Astrocyte of the hippocampus (primary cell): Measurements from ENCODE around the gene SUPT7L.
"Not testable (repeated sequence)": the region's sequence is repeated elsewhere in the genome, so short reads cannot be mapped to it uniquely, and the experiment has no call there.

Experiments
- DNase-seq: peaks from one replicate; pipeline ENCODE4 v3.0.0; 2011; ENCODE audit warnings: low read depth, low spot score

SUPT7L gene

DNA sequence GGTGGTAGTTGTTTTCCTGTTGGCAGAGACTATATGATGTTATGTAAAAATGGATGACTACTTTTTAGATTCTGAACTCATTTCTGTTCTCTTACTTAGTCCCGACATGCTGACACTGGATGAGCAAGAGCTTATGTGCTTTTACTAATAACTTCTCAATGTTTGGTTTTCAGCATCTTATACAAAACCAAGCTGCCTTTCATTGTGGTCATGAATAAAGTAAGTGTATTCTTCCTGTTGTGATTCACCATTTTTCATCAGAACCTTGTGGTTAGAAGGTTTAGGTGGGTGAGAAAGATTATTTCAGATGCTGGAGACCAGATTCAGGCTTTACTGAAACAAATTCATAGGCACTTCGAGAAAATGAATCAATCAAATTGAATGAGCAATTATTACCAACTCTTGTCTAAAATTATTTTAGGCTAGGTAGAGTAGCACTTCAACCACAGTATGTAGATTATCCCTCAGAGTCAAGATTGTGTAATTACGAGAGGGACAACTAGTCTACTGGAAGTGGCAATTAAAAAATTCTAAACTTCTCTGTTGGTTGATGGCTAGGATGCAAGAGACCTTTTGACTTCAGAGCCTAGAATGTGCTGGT, 25.3 kb downstream of the SUPT7L start:
- DNase-seq: peak; percentile 72

DNA sequence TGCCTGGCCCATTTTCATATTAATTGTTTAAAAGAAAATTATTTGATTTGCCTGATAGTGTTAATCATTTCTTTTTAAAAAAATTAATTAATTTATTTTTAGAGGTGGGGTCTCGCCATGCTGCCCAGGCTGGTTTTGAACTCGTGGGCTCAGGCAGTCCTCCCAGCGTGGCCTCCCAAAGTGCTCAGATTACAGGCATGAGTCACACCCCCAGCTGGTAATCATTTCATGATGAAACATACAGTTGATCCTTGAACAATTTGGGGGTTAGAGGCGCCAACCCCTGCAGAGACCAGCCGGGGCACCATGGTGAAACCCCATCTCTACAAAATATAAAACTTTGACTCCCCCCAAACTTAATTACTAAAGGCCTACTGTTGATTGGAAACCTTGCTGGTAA, 26.6 kb downstream of the SUPT7L start:
- no peak for DNase-seq

GRCh38 chr2:27634291-27634690, 29.1 kb downstream of the SUPT7L start:
- DNase-seq: no peak

GRCh38 chr2:27630257-27630656, 33.2 kb downstream of the SUPT7L start:
- DNase-seq: not testable (repeated sequence)

- DNase-seq: peak; percentile 98
These were observed 34.4 kb downstream of the SUPT7L start, which contains the start of the genes CCDC121 and GPN1 for GRCh38 chr2:27628767-27629709. Gene CCDC121, minus strand, starts transcription at chr2:27629012. Its CDS starts 1,213 bp downstream, at chr2:27627799. Gene GPN1, plus strand, starts transcription at chr2:27629050. Its CDS starts 9 bp downstream, at chr2:27629059.

DNA sequence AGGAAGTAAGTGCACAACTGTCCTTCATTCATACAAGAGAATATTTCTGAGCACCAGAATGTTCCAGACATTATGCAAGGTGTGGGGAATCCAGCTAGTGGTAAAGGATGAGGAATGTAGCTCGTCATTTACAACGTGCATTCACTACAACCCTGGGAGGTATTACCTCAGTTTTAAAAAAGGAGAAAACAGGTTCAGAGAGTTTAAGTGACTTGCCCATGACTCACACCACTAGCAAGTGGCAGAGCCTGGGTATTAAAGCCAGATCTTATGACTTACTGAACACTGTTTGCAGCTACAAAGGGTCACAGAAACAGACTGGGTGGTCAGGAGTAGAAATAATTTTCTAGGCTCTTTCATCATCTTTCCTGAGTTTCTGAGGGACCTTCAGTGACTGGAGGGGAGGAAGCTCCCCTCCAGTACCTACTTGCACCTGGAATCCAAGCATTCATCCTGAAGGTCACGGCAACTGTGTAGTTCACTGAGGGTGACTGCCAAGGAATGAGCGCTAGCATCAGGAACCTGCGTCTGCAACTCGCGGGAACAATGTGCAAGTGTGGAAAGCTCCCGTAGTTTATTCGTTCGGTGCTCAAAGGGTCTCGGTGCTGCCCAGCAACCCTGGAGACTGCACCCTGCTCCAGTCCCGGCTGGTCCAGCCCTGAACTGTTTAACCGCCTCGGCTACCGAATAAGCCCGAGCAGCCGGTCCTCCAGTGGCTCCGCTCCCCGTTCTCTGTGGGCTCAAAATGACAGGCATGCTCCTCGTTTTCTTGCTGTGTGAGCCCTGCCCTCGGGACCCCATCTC, 35.2 kb downstream of the SUPT7L start:
- DNase-seq: peak; percentile 95

DNA sequence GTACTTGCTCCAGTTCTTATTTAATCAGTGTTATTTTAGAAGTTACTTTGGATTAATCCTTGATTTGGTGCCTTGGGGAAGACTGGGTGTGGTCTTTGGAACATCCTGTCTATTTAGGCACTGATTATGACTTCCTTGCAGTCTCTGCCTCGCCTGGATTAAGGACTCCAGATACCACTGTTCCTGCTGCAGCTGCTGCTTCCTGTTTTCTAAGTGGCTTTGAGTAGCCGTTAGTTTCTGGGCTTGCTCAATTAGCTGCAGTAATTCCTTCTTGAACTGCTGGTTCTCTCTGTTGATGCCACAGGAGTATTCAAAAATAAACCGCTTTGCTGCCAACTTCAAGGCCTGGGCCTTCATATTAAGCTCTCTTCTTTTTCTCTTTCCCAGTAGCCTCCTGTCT, 36.5 kb downstream of the SUPT7L start:
- not testable (repeated sequence) for DNase-seq

DNA sequence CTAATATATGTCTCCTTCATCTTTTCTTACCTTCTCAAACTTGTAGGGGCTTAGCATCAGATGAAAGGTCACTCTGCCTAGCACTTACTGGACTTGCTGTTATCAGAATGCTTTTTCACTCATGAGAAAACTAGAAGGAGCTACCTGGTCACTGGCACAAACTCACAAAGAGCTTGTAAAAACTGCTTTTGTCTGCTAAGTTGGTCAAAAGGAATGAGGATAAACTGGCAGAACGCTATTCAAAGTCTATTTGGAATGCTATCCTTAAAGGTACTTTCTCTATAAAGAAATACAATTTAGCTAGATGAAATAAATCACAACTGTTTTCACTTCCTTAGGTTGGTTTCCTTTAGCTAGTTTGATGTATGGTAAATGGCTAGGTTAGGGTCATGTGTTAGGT, 37.1 kb downstream of the SUPT7L start:
- DNase-seq: not testable (repeated sequence)

GRCh38 chr2:27624943-27625342, 38.5 kb downstream of the SUPT7L start:
- DNase-seq: no peak

GRCh38 chr2:27622921-27623384, 40.5 kb downstream of the SUPT7L start:
- DNase-seq: peak; percentile 93

DNA sequence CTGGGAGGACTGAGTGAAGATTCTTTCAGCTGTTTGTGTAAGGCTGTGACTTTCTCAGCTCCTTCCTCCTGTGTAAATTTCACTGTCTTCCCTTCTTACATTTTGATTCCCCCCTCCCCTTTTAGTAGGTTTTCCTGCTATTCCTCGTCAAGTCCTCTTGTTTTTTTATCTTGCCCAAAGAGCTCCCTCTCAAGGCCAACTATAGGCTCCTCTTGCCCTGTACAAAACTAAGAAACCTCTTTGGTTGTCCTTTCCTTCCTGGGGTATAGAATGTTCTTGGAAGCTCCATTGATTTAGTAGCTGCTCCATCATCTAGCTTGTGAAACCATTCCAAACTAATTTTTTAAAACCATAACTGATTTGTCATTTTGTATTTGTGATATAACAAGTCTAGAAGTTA, 41.9 kb downstream of the SUPT7L start:
- no peak for DNase-seq

GRCh38 chr2:27615316-27615715, 48.1 kb downstream of the SUPT7L start:
- DNase-seq: no peak

DNA sequence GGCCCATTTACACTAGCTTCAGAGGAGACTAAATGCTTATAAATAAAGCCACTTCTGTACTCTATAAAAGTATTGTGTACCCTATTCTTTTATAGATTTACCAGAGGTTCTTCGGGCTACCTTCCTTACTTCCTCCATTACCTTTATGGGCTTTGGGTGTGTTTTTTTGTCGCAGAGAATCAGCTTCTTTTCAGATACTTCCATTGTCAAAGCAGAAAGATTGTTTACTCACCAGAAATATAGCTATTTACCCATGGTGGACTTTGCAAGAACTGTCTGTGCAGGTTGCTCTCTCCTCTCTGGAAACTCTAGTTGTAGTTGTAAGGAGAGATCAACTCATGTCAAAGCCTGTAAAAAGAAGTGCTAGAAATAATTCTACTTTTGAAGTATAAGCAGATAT, 49.4 kb downstream of the SUPT7L start:
- no peak for DNase-seq

DNA sequence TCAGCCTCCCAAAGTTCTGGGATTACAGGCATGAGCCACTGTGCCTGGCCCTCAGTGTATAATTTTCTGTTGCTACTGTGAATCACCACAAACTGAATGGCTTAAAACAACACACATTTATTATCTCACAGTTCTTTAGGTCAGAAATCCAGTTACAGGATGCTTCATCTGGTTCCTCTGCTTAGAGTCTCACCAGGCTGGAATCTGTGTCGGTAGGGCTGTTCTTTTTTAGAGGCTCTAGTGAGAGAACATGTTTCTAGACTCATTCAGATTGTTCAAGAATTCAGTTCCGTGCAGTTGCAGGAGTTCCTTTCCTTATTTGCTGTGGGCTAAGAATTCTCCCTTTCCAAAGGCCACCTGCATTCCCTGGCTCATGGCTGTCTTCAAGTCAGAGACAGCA, 56.8 kb downstream of the SUPT7L start:
- DNase-seq: peak; percentile 49
